ENCODE results near the gene RNF167.

Gene RNF167

GRCh38 chr17:4960279-4960922 is 20.3 kb downstream of the RNF167 start:
- H3K27me3 ChIP-seq (ENCODE audit: insufficient read depth, poor library complexity, severe bottlenecking), result no peaks in the 10 kb centered on the region
- no peak for ATAC-seq (ENCODE audit: low read depth)
- H3K9me3 ChIP-seq (ENCODE audit: severe bottlenecking), result no peaks in the 10 kb centered on the region
- peaks cover 16% of the 10 kb centered on the region for H3K36me3 ChIP-seq (ENCODE audit: low read depth)
- H3K4me1 ChIP-seq (ENCODE audit: insufficient read depth, poor library complexity, severe bottlenecking), result no peaks in the 10 kb centered on the region
- TF ChIP-seq CTCF (IDR thresholded peaks at IDR 0.05; ENCODE audit: poor library complexity, severe bottlenecking), result no peak
- DNase-seq (ENCODE audit: low spot score), result no peak
- H3K27ac ChIP-seq (ENCODE audit: poor library complexity, severe bottlenecking), result no peak overlapping the region
- H3K4me3 ChIP-seq (ENCODE audit: severe bottlenecking), result no peak overlapping the region

- Histone ChIP-seq H3K9me3 (ENCODE audit: severe bottlenecking) (no peaks in the 10 kb centered on the region), H3K27ac (ENCODE audit: poor library complexity, severe bottlenecking) (peak overlapping the region; percentile 90), H3K4me3 (ENCODE audit: severe bottlenecking) (no peak overlapping the region), H3K4me1 (ENCODE audit: insufficient read depth, poor library complexity, severe bottlenecking) (peaks cover 12% of the 10 kb centered on the region), H3K36me3 (ENCODE audit: low read depth) (peaks cover 26% of the 10 kb centered on the region), H3K27me3 (ENCODE audit: insufficient read depth, poor library complexity, severe bottlenecking) (no peaks in the 10 kb centered on the region)
- DNase-seq (ENCODE audit: low spot score), result no peak
- TF ChIP-seq CTCF (IDR thresholded peaks at IDR 0.05; ENCODE audit: poor library complexity, severe bottlenecking), result no peak
- no peak for ATAC-seq (ENCODE audit: low read depth)
Observed at GRCh38 chr17:4965311-4965986, 25.4 kb downstream of the RNF167 start.

GRCh38 chr17:4966844-4967538 is 26.9 kb downstream of the RNF167 start:
- H3K27me3 ChIP-seq (ENCODE audit: insufficient read depth, poor library complexity, severe bottlenecking), result no peaks in the 10 kb centered on the region
- TF ChIP-seq CTCF (IDR thresholded peaks at IDR 0.05; ENCODE audit: poor library complexity, severe bottlenecking), result no peak
- peak; percentile 89 for ATAC-seq (ENCODE audit: low read depth)
- no peaks in the 10 kb centered on the region for H3K9me3 ChIP-seq (ENCODE audit: severe bottlenecking)
- H3K4me3 ChIP-seq (ENCODE audit: severe bottlenecking), result peak overlapping the region; percentile 59
- peak; percentile 99 for DNase-seq (ENCODE audit: low spot score)
- peaks cover 20% of the 10 kb centered on the region for H3K36me3 ChIP-seq (ENCODE audit: low read depth)
- peaks cover 12% of the 10 kb centered on the region for H3K4me1 ChIP-seq (ENCODE audit: insufficient read depth, poor library complexity, severe bottlenecking)
- H3K27ac ChIP-seq (ENCODE audit: poor library complexity, severe bottlenecking), result peak overlapping the region; percentile 90

GRCh38 chr17:4967539-4968485 is 27.7 kb downstream of the RNF167 start, which contains the start of gene SPAG7:
Gene SPAG7, minus strand, starts transcription at chr17:4967817. Its CDS starts 13 bp downstream, at chr17:4967804.
- DNase-seq (ENCODE audit: low spot score), result peak; percentile 90
- no peaks in the 10 kb centered on the region for H3K27me3 ChIP-seq (ENCODE audit: insufficient read depth, poor library complexity, severe bottlenecking)
- peak within 1 kb of the TSS; percentile 90 for H3K27ac ChIP-seq (ENCODE audit: poor library complexity, severe bottlenecking)
- no peaks in the 10 kb centered on the region for H3K9me3 ChIP-seq (ENCODE audit: severe bottlenecking)
- H3K36me3 ChIP-seq (ENCODE audit: low read depth), result peaks cover 20% of the 10 kb centered on the region
- H3K4me1 ChIP-seq (ENCODE audit: insufficient read depth, poor library complexity, severe bottlenecking), result peaks cover 12% of the 10 kb centered on the region
- peak; percentile 52 for ATAC-seq (ENCODE audit: low read depth)
- TF ChIP-seq CTCF (IDR thresholded peaks at IDR 0.05; ENCODE audit: poor library complexity, severe bottlenecking), result no peak
- peak within 1 kb of the TSS; percentile 59 for H3K4me3 ChIP-seq (ENCODE audit: severe bottlenecking)

All from RWPE2 (cell line).